Stimulated activated memory B cell treated with anti-CD40 and anti-IgM and Interleukin-4, amounts not matched to agents 10 μg/mL and 1 μg/mL and 100 μg/mL, for 72 hours (primary cell): ENCODE measurements around the gene ZNF486.
"Not testable (repeated sequence)": the region's sequence is repeated elsewhere in the genome, so short reads cannot be mapped to it uniquely, and the experiment has no call there.

Experiments used
- ATAC-seq: fragments of 150-1000 bp; cut with Tn5 transposase; 2 replicates; pipeline ENCODE4 v1.10.0; 2021
- H3K27ac Mint-ChIP-seq: one replicate; pipeline ENCODE4 v1.8.0; 2022; ENCODE audit warnings: mild to moderate bottlenecking, mixed read lengths
- H3K27me3 Mint-ChIP-seq: one replicate; pipeline ENCODE4 v1.8.0; 2022; ENCODE audit warnings: mixed read lengths
- H3K36me3 Mint-ChIP-seq: one replicate; pipeline ENCODE4 v1.8.0; 2022; ENCODE audit warnings: mixed read lengths
- H3K4me1 Mint-ChIP-seq: one replicate; pipeline ENCODE4 v1.8.0; 2022; ENCODE audit warnings: mixed read lengths
- H3K4me3 Mint-ChIP-seq: one replicate; pipeline ENCODE4 v1.8.0; 2022; ENCODE audit warnings: mild to moderate bottlenecking, moderate library complexity, mixed read lengths
- H3K9me3 Mint-ChIP-seq: one replicate; pipeline ENCODE4 v1.8.0; 2022; ENCODE audit warnings: mixed read lengths

Gene ZNF486

DNA sequence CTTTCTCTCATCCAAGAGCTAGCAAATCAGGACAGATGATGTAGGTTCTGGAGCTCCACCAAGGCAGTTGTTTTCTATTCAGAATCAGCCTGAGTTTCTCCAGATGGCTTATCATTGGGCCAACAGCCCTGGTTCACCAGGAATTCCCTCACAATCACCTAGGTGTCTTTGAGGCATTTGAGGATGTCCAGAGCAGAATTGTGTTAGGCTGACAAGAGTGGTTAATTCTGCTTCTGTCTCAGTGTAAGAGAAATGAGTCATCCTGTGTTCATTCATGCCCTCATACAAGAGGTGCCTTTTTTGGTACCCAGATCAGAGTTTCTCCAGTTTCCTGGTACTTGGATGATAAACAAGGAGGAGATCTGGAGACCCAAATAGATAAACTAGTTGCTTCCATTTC, 12.9 kb downstream of the ZNF486 start:
- H3K4me3 Mint-ChIP-seq, H3K4me1 Mint-ChIP-seq, H3K27me3 Mint-ChIP-seq, H3K27ac Mint-ChIP-seq, H3K9me3 Mint-ChIP-seq, ATAC-seq: not testable (repeated sequence)
- H3K36me3 Mint-ChIP-seq, result peaks cover 53% of the 10 kb centered on the region

DNA sequence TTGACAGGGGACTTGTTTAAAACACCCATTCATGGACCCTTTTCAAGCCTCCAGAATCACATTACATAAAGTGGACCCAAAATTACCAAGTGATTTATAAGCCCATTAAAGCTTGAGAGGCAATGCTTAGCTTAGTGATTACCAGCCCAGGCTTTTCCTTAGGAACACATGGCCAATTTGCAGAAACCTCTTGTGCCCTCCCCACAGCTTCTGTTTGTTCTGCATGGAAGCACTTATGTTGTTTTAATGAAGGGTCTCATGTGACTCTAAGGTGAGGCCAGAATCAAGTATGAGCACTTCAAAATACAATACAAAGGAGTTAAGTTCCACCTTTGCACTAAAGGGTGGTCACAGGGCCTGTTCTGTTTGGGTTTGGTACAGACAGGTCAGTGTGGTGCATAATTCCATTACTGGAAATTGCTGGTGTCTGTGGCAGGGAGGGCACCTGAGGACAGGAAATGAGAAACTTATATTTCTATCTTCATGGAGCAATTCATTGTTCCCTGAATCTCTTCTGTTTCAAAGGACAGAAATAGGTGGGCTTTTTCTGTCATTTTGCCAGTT, 15.3 kb downstream of the ZNF486 start:
- no peaks in the 10 kb centered on the region for H3K27me3 Mint-ChIP-seq
- peaks cover 3% of the 10 kb centered on the region for H3K9me3 Mint-ChIP-seq
- no peak overlapping the region for H3K27ac Mint-ChIP-seq
- H3K4me3 Mint-ChIP-seq, result no peak overlapping the region
- H3K4me1 Mint-ChIP-seq, result peaks cover 8% of the 10 kb centered on the region
- H3K36me3 Mint-ChIP-seq, result peaks cover 52% of the 10 kb centered on the region
- no peak for ATAC-seq

DNA sequence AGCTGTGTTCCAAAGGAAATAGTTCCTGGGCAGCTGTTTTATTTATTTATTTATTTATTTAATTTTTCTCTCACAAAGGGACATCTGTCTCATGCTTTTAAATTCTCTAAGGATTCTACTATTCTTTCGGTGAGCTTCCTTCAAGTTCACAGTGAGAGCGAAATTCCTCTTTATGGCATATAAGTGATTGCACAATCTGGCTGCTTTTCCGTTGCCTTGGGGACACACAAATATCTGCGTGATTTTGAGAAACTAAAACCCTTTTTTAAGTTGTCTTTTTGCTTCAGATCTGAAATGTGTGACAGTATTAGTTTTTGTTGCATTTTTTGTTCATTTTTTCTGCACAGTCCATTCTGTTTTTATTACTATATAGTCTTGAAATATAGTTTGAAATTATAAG, 19.2 kb downstream of the ZNF486 start:
- no peaks in the 10 kb centered on the region for H3K27me3 Mint-ChIP-seq
- no peak overlapping the region for H3K4me3 Mint-ChIP-seq
- no peak for ATAC-seq
- no peaks in the 10 kb centered on the region for H3K4me1 Mint-ChIP-seq
- H3K27ac Mint-ChIP-seq, result no peak overlapping the region
- peaks cover 3% of the 10 kb centered on the region for H3K9me3 Mint-ChIP-seq
- peaks cover 63% of the 10 kb centered on the region for H3K36me3 Mint-ChIP-seq

DNA sequence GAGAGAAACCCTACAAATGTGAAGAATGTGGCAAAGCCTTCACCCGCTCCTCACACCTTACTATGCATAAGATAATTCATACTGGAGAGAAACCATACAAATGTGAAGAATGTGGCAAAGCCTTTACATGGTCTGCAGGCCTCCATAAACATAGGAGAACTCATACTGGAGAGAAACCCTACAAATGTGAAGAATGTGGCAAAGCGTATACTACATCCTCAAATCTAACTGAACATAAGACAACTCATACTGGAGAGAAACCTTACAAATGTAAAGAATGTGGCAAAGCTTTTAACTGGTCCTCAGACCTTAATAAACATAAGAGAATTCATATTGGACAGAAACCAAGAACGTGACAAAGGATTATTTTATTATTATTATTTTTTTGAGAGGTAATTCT, 30.7 kb downstream of the ZNF486 start:
- Mint-ChIP-seq H3K27ac (no peak overlapping the region), H3K27me3 (no peaks in the 10 kb centered on the region), H3K4me1 (no peaks in the 10 kb centered on the region), H3K9me3 (peaks cover 13% of the 10 kb centered on the region), H3K36me3 (peaks cover 55% of the 10 kb centered on the region), H3K4me3 (no peak overlapping the region)
- no peak for ATAC-seq

DNA sequence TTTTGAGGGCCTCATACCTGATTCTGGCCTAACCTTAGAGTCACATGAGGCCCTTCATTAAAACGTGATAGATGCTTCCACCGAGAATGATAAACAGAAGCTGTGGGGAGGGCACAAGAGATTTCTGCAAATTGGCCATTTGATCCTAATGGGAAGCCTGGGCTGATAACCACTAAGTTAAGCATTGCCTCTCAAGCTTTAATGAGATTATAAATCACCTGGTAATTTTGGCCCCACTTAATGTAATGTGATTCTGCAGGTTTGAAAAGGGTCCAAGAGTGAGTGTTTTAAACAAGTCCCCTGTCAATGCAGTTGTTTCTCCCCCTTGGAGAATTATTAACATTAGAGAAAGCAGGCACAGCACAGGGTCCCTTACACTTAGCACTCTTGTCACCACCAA, 42.0 kb downstream of the ZNF486 start:
- Mint-ChIP-seq H3K4me3 (no peak overlapping the region), H3K4me1 (no peaks in the 10 kb centered on the region), H3K36me3 (peaks cover 10% of the 10 kb centered on the region), H3K27me3 (no peaks in the 10 kb centered on the region), H3K9me3 (peaks cover 13% of the 10 kb centered on the region), H3K27ac (no peak overlapping the region)
- no peak for ATAC-seq

DNA sequence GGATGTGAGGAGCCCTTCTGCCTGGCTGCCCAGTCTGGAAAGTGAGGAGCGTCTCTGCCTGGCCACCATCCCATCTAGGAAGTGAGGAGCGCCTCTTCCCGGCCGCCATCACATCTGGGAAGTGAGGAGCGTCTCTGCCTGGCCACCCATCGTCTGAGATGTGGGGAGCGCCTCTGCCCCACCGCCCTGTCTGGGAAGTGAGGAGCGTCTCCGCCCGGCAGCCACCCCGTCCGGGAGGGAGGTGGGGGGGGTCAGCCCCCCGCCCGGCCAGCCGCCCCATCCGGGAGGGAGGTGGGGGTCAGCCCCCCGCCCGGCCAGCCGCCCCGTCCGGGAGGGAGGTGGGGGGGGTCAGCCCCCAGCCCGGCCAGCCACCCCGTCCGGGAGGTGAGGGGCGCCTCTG, 47.4 kb downstream of the ZNF486 start:
- H3K4me3 Mint-ChIP-seq, H3K27ac Mint-ChIP-seq, H3K27me3 Mint-ChIP-seq, H3K9me3 Mint-ChIP-seq, ATAC-seq, H3K4me1 Mint-ChIP-seq: not testable (repeated sequence)
- peaks cover 23% of the 10 kb centered on the region for H3K36me3 Mint-ChIP-seq

DNA sequence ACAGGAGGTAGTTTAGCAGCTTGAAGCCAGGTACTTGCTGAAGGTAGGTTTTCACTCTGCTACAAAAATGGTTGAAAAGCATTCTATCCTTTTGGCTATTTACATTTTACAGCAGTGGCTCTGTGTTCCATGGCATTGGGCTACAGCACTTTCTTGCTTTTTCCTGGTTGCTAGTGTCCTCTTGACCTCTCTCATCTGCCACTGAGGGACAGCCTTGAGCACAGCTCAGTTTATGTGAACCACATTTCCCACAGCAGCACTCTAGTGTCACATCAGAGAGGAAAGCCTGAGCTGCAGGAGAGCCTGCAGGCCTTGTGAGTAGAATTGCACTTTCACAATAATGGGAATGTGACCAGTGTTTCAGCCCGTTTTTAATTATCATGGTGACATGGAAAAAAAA, 54.6 kb downstream of the ZNF486 start:
- peaks cover 24% of the 10 kb centered on the region for H3K36me3 Mint-ChIP-seq
- not testable (repeated sequence) for ATAC-seq, H3K4me1 Mint-ChIP-seq, H3K4me3 Mint-ChIP-seq, H3K27me3 Mint-ChIP-seq, H3K27ac Mint-ChIP-seq
- H3K9me3 Mint-ChIP-seq, result peaks cover 13% of the 10 kb centered on the region

DNA sequence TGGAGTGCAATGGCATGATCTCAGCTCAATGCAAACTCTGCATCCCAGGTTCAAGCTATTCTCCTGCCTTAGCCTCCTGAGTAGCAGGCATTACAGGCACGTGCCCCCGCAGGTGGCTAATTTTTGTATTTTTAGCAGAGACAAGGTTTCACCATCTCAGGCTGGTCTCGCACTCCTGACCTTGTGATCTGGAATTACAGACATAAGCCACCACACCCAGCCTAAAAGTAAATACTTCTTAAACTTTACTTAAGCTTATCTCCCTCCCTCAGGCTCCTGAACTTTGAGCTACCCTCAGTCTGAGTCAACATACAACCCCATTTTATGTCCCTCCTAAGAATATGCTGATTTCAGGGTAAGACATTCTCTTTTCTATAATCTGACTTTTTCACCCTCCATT, 66.1 kb downstream of the ZNF486 start:
- Mint-ChIP-seq H3K4me1 (peaks cover 8% of the 10 kb centered on the region), H3K27me3 (no peaks in the 10 kb centered on the region), H3K36me3 (peaks cover 52% of the 10 kb centered on the region), H3K9me3 (peaks cover 20% of the 10 kb centered on the region), H3K4me3 (no peak overlapping the region), H3K27ac (no peak overlapping the region)
- ATAC-seq, result no peak

DNA sequence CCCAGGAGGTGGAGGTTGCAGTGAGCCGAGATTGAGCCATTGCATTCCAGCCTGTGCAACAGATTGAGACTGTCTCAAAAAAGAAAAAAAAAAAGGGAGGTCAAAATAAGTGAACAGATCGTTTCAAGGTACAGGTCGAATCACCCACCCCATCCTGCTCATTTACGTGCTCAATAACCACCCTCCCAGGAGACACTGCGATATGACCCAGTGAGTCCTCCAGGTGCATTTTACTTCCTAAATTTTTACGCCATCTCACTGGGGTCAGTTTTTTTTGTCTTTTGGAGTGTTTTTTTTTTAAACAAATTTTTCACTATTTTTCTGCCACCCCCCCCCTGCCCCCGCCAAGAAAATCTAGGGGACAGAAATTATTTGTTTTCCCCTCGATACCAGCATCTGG, 68.1 kb downstream of the ZNF486 start:
- ATAC-seq, result no peak
- Mint-ChIP-seq H3K27me3 (no peaks in the 10 kb centered on the region), H3K9me3 (peaks cover 8% of the 10 kb centered on the region), H3K4me1 (peaks cover 12% of the 10 kb centered on the region), H3K4me3 (no peak overlapping the region), H3K27ac (no peak overlapping the region), H3K36me3 (peaks cover 32% of the 10 kb centered on the region)

DNA sequence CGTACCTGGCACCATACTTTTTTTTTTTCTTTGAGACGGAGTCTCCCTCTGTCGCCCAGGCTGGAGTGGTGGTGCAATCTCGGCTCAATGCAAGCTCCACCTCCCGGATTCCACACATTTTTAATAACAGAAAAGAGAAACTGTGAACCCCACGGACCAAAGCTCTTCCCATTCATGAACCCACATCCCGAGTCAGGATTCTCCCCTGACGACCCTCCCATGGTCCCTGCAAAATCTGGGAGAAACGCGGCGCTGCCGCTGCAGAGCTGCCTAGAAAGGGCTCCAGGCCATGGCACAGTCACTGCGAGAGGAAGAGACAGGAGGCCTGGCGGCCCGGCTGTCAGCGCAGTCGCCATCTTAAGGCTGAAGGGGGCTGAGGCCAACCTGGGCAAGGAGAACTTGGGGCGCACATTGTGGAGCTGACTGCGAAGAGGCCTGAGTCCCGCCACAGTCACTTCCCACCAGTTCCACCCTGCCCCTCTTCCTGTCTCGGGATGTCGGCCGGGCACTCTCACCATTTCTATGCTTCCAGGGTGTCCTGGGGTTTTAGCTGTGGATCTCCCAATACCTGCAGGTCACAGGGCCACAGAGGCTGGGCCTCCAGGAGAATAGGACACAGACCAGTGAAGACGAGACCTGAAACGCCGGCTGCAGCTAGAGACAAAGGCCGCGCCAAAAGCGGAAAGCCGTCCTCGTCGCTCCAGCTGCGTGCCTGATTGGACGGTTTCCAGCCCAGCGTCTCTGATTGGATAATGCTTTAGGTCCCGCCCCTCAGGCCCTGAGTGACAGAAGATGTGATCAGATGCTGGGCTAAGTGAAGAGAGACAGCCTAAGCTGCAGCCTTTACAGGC, 71.0 kb downstream of the ZNF486 start:
- Mint-ChIP-seq H3K36me3 (peaks cover 7% of the 10 kb centered on the region), H3K27ac (peak overlapping the region; percentile 94), H3K27me3 (no peaks in the 10 kb centered on the region), H3K4me3 (peak overlapping the region; percentile 98), H3K9me3 (no peaks in the 10 kb centered on the region), H3K4me1 (peaks cover 12% of the 10 kb centered on the region)
- peak; percentile 95 for ATAC-seq

DNA sequence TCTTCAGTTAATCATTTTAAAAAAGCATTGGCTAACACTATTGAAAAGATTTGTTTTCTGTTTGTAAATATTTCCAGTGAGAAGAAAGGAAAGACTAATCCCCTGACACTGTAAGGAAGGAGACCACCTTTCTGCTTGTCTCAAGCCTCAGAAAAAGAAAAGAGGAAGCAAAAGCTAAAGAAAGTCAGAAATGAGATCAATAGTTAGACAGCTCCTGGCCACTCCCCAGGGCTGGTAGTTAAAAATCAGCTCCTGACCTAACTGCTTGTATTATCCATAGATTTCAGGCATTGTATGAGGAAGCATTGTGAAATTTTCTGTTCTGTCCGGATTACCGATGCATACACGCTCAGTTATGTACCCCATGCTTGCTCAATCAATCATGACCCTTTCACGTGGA, 76.6 kb downstream of the ZNF486 start:
- H3K4me1 Mint-ChIP-seq, result peaks cover 12% of the 10 kb centered on the region
- H3K27me3 Mint-ChIP-seq, result no peaks in the 10 kb centered on the region
- peaks cover 2% of the 10 kb centered on the region for H3K9me3 Mint-ChIP-seq
- no peak for ATAC-seq
- H3K36me3 Mint-ChIP-seq, result no peaks in the 10 kb centered on the region
- H3K27ac Mint-ChIP-seq, result no peak overlapping the region
- H3K4me3 Mint-ChIP-seq, result no peak overlapping the region

DNA sequence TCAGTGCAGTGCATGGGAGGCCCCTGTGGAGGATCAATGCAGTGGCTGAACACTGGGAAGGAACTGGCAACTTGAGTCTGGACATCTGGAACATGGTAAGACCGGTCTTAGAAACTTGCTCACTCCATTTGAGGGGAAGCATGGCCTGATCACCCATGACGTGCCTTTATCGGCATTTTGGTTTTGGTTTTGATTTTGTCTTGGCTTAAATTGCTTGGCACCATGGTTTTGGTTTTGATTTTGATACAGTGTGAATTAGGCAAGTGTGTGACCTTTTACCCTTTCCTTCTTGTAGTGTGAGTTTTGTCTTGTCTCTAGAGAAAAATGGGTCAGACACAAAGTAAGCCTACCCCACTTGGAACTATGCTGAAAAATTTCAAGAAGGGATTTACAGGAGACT, 77.3 kb downstream of the ZNF486 start:
- Mint-ChIP-seq H3K4me3 (no peak overlapping the region), H3K9me3 (peaks cover 2% of the 10 kb centered on the region), H3K36me3 (no peaks in the 10 kb centered on the region), H3K27me3 (no peaks in the 10 kb centered on the region), H3K27ac (no peak overlapping the region), H3K4me1 (peaks cover 12% of the 10 kb centered on the region)
- ATAC-seq, result no peak

DNA sequence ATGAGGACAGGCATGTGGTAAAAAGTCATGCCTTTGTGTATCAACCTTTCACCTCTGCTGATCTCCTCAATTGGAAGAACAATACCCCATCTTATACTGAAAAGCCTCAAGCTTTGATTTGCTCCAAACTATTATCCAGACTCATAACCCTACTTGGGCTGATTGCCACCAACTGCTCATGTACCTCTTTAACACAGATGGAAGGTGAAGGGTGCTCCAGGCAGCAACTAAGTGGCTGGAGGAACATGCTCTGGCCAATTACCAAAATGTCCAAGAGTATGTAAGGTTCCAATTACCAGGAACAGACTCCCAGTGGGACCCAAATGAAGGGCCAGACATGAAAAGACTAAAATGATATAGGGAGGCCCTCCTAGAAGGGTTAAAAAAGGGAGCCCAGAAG, 78.3 kb downstream of the ZNF486 start:
- H3K4me1 Mint-ChIP-seq, result peaks cover 12% of the 10 kb centered on the region
- no peak overlapping the region for H3K27ac Mint-ChIP-seq
- H3K36me3 Mint-ChIP-seq, result no peaks in the 10 kb centered on the region
- H3K9me3 Mint-ChIP-seq, result peaks cover 2% of the 10 kb centered on the region
- no peak for ATAC-seq
- H3K4me3 Mint-ChIP-seq, result no peak overlapping the region
- H3K27me3 Mint-ChIP-seq, result no peaks in the 10 kb centered on the region

DNA sequence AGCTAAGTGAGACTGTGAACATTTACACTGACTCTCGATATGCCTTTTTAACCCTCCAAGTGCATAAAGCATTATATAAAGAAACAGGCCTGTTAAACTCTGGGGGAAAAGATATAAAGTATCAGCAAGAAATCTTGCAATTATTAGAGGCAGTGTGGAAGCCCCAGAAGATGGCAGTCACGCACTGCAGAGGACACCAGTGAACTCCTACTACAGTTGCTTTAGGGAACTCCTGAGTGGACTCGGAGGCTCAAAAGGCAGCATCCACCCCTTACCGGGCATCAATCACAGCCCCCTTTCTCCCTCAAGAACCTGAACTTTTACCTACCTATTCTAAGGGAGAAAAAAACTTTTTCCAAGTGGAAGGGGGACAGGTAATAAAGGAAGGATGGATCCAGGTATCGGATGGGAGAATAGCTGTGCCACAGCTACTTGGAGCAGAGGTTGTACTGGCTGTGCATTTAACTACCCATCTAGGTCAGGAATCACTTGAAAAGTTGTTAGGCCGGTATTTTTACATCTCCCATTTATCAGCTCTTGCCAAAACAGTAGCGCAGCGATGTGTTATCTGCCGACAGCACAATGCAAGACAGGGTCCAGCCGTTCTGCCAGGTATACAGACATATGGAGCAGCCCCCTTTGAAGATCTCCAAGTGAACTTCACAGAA, 80.1 kb downstream of the ZNF486 start:
- Mint-ChIP-seq H3K4me3 (no peak overlapping the region), H3K27ac (no peak overlapping the region), H3K27me3 (no peaks in the 10 kb centered on the region), H3K9me3 (peaks cover 2% of the 10 kb centered on the region), H3K36me3 (no peaks in the 10 kb centered on the region), H3K4me1 (peaks cover 12% of the 10 kb centered on the region)
- peak; percentile 62 for ATAC-seq

DNA sequence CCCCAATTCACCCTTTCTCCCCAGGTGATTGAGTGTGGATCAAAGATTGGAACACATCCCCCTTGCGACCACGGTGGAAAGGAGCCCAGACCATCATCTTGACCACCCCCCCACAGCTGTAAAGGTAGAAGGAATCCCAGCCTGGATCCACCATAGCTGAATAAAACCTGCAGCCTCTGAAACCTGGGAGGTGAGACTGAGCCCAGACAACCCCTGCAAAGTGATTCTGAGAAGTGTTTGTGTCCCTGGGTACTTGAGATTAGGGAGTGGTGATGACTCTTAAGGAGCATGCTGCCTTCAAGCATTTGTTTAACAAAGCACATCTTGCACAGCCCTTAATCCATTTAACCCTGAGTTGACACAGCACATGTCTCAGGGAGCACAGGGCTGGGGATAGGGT, 81.2 kb downstream of the ZNF486 start:
- H3K27me3 Mint-ChIP-seq, ATAC-seq, H3K36me3 Mint-ChIP-seq, H3K27ac Mint-ChIP-seq, H3K4me3 Mint-ChIP-seq, H3K9me3 Mint-ChIP-seq: not testable (repeated sequence)
- peaks cover 12% of the 10 kb centered on the region for H3K4me1 Mint-ChIP-seq
